ENCODE measurements around the gene GPR39. TPM values are rescaled to one million over a fixed set of nuclear protein-coding genes. Genes with fewer than 3 reads are reported as not detected.

The GPR39 gene
- total RNA-seq = 2.9 and 16.4 TPM in 2 replicates

DNA sequence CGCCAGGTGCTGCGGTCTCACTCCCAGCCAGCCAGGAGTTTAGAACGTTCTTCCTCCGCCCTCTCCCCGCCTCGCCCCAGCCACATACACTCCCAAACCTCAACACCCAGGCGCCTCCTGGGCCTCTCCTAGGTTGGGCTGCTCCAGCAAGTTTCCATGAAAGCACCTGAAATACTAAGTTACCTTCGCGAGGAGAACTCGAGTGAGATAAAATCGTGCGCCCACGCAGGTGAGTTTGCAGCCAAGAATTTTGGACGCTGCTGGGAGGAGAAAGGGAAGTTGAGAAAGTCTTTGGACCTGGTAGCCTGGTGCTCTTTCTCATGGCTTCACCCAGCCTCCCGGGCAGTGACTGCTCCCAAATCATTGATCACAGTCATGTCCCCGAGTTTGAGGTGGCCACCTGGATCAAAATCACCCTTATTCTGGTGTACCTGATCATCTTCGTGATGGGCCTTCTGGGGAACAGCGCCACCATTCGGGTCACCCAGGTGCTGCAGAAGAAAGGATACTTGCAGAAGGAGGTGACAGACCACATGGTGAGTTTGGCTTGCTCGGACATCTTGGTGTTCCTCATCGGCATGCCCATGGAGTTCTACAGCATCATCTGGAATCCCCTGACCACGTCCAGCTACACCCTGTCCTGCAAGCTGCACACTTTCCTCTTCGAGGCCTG lies at the start of gene GPR39:
GPR39 (plus strand) TSS at position 83 of the 673 bp plus-strand sequence.

DNA sequence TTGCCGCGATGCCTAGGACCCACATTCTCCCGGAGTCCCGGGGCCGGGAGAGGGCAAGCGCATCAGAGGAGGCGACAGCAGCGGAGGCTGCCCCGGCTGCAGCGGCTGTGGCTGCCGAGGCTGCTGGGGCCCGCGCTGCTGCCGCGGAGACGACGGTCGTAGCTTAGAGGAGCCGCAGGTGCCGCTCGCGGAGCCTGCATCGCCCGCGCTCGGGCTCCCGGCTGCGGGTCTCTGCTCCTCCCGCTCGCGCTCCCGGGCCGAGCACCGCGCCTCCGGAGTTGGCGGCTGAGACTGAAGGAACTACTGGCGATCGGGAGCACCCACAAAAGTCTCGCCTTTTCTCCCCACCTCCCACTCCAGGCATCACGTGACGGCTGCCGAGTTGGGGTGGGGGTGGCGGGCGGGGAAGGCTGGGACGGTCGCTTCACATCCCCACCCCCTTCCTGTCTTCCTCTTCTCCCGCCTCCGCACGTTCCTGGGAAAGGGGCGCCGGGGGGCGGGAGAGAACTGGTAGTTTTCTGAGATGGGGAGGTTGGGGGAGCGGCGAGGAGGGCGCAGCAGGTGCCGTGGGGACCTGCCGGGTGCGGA lies 253.4 kb downstream of the GPR39 start, which contains the start of gene LYPD1:
LYPD1 (minus strand) TSS at position 298 of the 588 bp plus-strand sequence; CDS start at position 25, 273 bp downstream.

Small RNA genes within 50 kb of the gene (small RNA-seq; reads per million reads assigned to genes)
- gene RNU6-175P = not detected

All from subcutaneous preadipocyte (primary cell).